ENCODE results near the gene SOX21. TPM values are rescaled to one million over a fixed set of nuclear protein-coding genes. Genes with fewer than 3 reads are reported as not detected.
A peak's percentile ranks its signal among the peaks of the same experiment; 100 is the strongest.
"Not testable (repeated sequence)": the region's sequence is repeated elsewhere in the genome, so short reads cannot be mapped to it uniquely, and the experiment has no call there.

SOX21 gene
- under 1 TPM; 0.14 to 0.48 (median 0.24) TPM for polyA plus RNA-seq (ENCODE audit: insufficient read length in 4 of 4)

GRCh38 chr13:94712287-94712811 lies at the start of gene SOX21:
TSS of gene SOX21 (minus strand) at chr13:94712545. CDS start at chr13:94712049, 496 bp downstream.
- DNase-seq (ENCODE audit: low read depth in 4 of 4, low spot score in 3 of 4), result no peak

GRCh38 chr13:94761407-94761806 lies 49.1 kb upstream of the SOX21 start:
- no peak for DNase-seq (ENCODE audit: low read depth in 4 of 4, low spot score in 3 of 4)

- no peak for DNase-seq (ENCODE audit: low read depth in 4 of 4, low spot score in 3 of 4)
Observed at GRCh38 chr13:94759120-94759728, 46.9 kb upstream of the SOX21 start.

- DNase-seq (ENCODE audit: low read depth in 4 of 4, low spot score in 3 of 4), result no peak
Observed at GRCh38 chr13:94758436-94758960, 46.2 kb upstream of the SOX21 start.

- no peak for DNase-seq (ENCODE audit: low read depth in 4 of 4, low spot score in 3 of 4)
Observed at GRCh38 chr13:94753327-94753726, 41.0 kb upstream of the SOX21 start.

GRCh38 chr13:94749162-94749561 lies 36.8 kb upstream of the SOX21 start:
- no peak for DNase-seq (ENCODE audit: low read depth in 4 of 4, low spot score in 3 of 4)

GRCh38 chr13:94739235-94739634 lies 26.9 kb upstream of the SOX21 start:
- DNase-seq (ENCODE audit: low read depth in 4 of 4, low spot score in 3 of 4), result no peak

- DNase-seq (ENCODE audit: low read depth in 4 of 4, low spot score in 3 of 4), result no peak
Observed at GRCh38 chr13:94731028-94731427, 18.7 kb upstream of the SOX21 start.

- DNase-seq (ENCODE audit: low read depth in 4 of 4, low spot score in 3 of 4), result not testable (repeated sequence)
Observed at GRCh38 chr13:94729941-94730340, 17.6 kb upstream of the SOX21 start.

GRCh38 chr13:94726425-94726824 lies 14.1 kb upstream of the SOX21 start:
- no peak for DNase-seq (ENCODE audit: low read depth in 4 of 4, low spot score in 3 of 4)

- DNase-seq (ENCODE audit: low read depth in 4 of 4, low spot score in 3 of 4), result no peak
Observed at GRCh38 chr13:94722609-94723345, 10.4 kb upstream of the SOX21 start.

GRCh38 chr13:94718697-94719096 lies 6.4 kb upstream of the SOX21 start:
- DNase-seq (ENCODE audit: low read depth in 4 of 4, low spot score in 3 of 4), result not testable (repeated sequence)

- DNase-seq (ENCODE audit: low read depth in 4 of 4, low spot score in 3 of 4), result no peak
Observed at GRCh38 chr13:94717916-94718315, 5.6 kb upstream of the SOX21 start.

- DNase-seq (ENCODE audit: low read depth in 4 of 4, low spot score in 3 of 4), result no peak
Observed at GRCh38 chr13:94716016-94716415, 3.7 kb upstream of the SOX21 start.

GRCh38 chr13:94713561-94714182 lies 1.3 kb upstream of the SOX21 start:
- no peak for DNase-seq (ENCODE audit: low read depth in 4 of 4, low spot score in 3 of 4)

GRCh38 chr13:94712812-94713560 lies 641 bp upstream of the SOX21 start:
- peak in 1 of 4 donors; percentile 58 for DNase-seq (ENCODE audit: low read depth in 4 of 4, low spot score in 3 of 4)

GRCh38 chr13:94711561-94712286 lies 621 bp downstream of the SOX21 start:
- DNase-seq (ENCODE audit: low read depth in 4 of 4, low spot score in 3 of 4), result no peak

- DNase-seq (ENCODE audit: low read depth in 4 of 4, low spot score in 3 of 4), result no peak
Observed at GRCh38 chr13:94710881-94711560, 1.3 kb downstream of the SOX21 start.

GRCh38 chr13:94710065-94710781 lies 2.1 kb downstream of the SOX21 start:
- DNase-seq (ENCODE audit: low read depth in 4 of 4, low spot score in 3 of 4), result no peak

Measured in right renal pelvis (tissue), 4 donors.